ENCODE measurements around the gene BST2.

BST2 gene

GRCh38 chr19:17390665-17391370 lies 14.6 kb downstream of the BST2 start:
- peak; percentile 93 for TF ChIP-seq CTCF (IDR thresholded peaks at IDR 0.05; ENCODE audit: extremely low read depth, insufficient read depth, missing control alignments)
- in situ Hi-C loops (cut with MboI; ENCODE audit: low pct_unique_long_range_greater_than_20kb, low sequenced_read_pairs, unreplicated experiment) = no loop called here
- DNase-seq (ENCODE audit: low spot score) = peak; percentile 99

- in situ Hi-C loops (cut with MboI; ENCODE audit: low pct_unique_long_range_greater_than_20kb, low sequenced_read_pairs, unreplicated experiment) = loop anchor here (5.0 kb wide), 1 partner anchor 43 kb away; no protein-coding TSS in a partner anchor
- TF ChIP-seq CTCF (IDR thresholded peaks at IDR 0.05; ENCODE audit: extremely low read depth, insufficient read depth, missing control alignments) = peak; percentile 25
- no peak for DNase-seq (ENCODE audit: low spot score)
Observed at GRCh38 chr19:17389957-17390664, 15.3 kb downstream of the BST2 start.

GRCh38 chr19:17389288-17389687 lies 16.1 kb downstream of the BST2 start:
- DNase-seq (ENCODE audit: low spot score) = no peak
- in situ Hi-C loops (cut with MboI; ENCODE audit: low pct_unique_long_range_greater_than_20kb, low sequenced_read_pairs, unreplicated experiment) = loop anchor here (5.0 kb wide), 1 partner anchor 42 kb away; no protein-coding TSS in a partner anchor
- no peak for TF ChIP-seq CTCF (IDR thresholded peaks at IDR 0.05; ENCODE audit: extremely low read depth, insufficient read depth, missing control alignments)

- peak; percentile 80 for DNase-seq (ENCODE audit: low spot score)
- in situ Hi-C loops (cut with MboI; ENCODE audit: low pct_unique_long_range_greater_than_20kb, low sequenced_read_pairs, unreplicated experiment) = loop anchor here (5.0 kb wide), 1 partner anchor 39 kb away; no protein-coding TSS in a partner anchor
- TF ChIP-seq CTCF (IDR thresholded peaks at IDR 0.05; ENCODE audit: extremely low read depth, insufficient read depth, missing control alignments) = peak; percentile 96
Observed at GRCh38 chr19:17385878-17386611, 19.4 kb downstream of the BST2 start.

- in situ Hi-C loops (cut with MboI; ENCODE audit: low pct_unique_long_range_greater_than_20kb, low sequenced_read_pairs, unreplicated experiment) = no loop called here
- no peak for TF ChIP-seq CTCF (IDR thresholded peaks at IDR 0.05; ENCODE audit: extremely low read depth, insufficient read depth, missing control alignments)
- no peak for DNase-seq (ENCODE audit: low spot score)
Observed at GRCh38 chr19:17380426-17381138, 24.8 kb downstream of the BST2 start.

DNA sequence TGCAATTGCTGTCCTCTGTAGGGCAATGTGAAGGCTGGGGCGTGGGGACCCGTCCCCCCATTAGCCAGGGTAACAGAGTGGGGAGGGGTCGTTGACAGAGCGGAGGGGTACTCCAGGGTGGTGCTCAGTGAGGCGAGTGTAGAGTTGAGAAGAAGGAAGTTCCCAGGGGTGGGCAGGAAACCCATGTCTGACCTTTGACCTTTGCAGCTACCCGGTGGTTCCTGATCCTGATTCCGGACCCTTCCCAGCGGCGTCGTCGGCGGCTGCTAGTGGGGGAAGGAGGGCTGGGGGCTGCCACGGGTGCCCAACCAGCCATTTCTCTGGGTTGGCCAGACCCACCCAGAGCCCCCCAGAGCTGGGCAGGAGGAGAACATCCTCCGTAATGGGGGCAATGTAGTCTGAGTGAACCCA lies 26.2 kb downstream of the BST2 start:
- in situ Hi-C loops (cut with MboI; ENCODE audit: low pct_unique_long_range_greater_than_20kb, low sequenced_read_pairs, unreplicated experiment) = no loop called here
- no peak for DNase-seq (ENCODE audit: low spot score)
- no peak for TF ChIP-seq CTCF (IDR thresholded peaks at IDR 0.05; ENCODE audit: extremely low read depth, insufficient read depth, missing control alignments)
